SK-N-SH (cell line): ENCODE data around the gene ZNF512B.

Experiments used
- EP300 ChIP-seq, 2 experiments: IDR thresholded peaks; 2 replicates each; pipeline versions ENCODE4 v1.4.0 to v1.6.1; 2012; ENCODE audit warnings: borderline replicate concordance in 1 of 2, low read depth in 1 of 2, low read length in 1 of 2
- JUND ChIP-seq: IDR thresholded peaks from 2 replicates; pipeline ENCODE4 v1.4.0; 2012
- RAD21 ChIP-seq: IDR thresholded peaks from 2 replicates; pipeline ENCODE4 v1.6.1; 2012; ENCODE audit warnings: mild to moderate bottlenecking, low read length
- RFX5 ChIP-seq: IDR thresholded peaks from 2 replicates; pipeline ENCODE4 v1.6.1; 2012; ENCODE audit warnings: mild to moderate bottlenecking, improper control_type of control experiment, low read length
- RXRA ChIP-seq: IDR thresholded peaks from 2 replicates; pipeline ENCODE4 v1.4.0; 2012; ENCODE audit warnings: low read depth, mild to moderate bottlenecking, borderline replicate concordance
- SIN3A ChIP-seq: IDR thresholded peaks from 2 replicates; pipeline ENCODE4 v1.6.1; 2012; ENCODE audit warnings: low read depth, mild to moderate bottlenecking, low read length, moderate library complexity, borderline replicate concordance
- SMC3 ChIP-seq: IDR thresholded peaks from 2 replicates; pipeline ENCODE4 v1.6.1; 2012; ENCODE audit warnings: low read depth, low read length, improper control_type of control experiment
- TAF1 ChIP-seq: IDR thresholded peaks from 2 replicates; pipeline ENCODE4 v1.6.1; 2012; ENCODE audit warnings: low read depth, mild to moderate bottlenecking, low read length, moderate library complexity, borderline replicate concordance
- YY1 ChIP-seq: IDR thresholded peaks from 2 replicates; pipeline ENCODE4 v1.4.0; 2012; ENCODE audit warnings: low read depth, mild to moderate bottlenecking
- TF ChIP-seq, protein P1 (sequence below): fragments of 200-600 bp; sonication (generic); IDR thresholded peaks from 2 replicates; pipeline ENCODE4 v1.6.1; 2017; ENCODE audit warnings: antibody characterized with exemption, mild to moderate bottlenecking, moderate library complexity
- TF ChIP-seq, protein P2 (sequence below): fragments of 150-350 bp; IDR thresholded peaks from 2 replicates; pipeline ENCODE4 v1.6.1; 2016; ENCODE audit warnings: mild to moderate bottlenecking, low read depth, low read length

DNA sequence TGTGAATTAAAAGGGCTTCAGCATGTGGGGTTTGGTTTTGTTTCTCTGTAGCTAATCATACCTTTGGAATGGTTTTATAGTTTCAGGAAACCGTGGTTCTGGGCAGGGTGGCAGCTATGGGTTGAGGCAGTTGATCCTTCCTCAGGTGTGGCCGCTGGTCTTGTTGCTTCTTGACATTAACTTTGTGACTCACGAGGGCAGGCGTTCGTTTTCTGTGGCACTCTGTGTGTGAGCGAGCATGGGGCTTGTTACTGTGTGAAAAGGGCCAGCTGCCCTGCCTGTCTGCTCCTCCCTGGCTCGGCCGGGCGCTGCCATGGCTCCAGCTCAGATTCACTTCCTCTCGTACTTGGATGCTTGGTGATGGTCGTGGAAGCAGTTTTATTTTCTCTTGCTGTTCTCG is 58.6 kb downstream of the ZNF512B start:
- TF ChIP-seq, protein P1, sequence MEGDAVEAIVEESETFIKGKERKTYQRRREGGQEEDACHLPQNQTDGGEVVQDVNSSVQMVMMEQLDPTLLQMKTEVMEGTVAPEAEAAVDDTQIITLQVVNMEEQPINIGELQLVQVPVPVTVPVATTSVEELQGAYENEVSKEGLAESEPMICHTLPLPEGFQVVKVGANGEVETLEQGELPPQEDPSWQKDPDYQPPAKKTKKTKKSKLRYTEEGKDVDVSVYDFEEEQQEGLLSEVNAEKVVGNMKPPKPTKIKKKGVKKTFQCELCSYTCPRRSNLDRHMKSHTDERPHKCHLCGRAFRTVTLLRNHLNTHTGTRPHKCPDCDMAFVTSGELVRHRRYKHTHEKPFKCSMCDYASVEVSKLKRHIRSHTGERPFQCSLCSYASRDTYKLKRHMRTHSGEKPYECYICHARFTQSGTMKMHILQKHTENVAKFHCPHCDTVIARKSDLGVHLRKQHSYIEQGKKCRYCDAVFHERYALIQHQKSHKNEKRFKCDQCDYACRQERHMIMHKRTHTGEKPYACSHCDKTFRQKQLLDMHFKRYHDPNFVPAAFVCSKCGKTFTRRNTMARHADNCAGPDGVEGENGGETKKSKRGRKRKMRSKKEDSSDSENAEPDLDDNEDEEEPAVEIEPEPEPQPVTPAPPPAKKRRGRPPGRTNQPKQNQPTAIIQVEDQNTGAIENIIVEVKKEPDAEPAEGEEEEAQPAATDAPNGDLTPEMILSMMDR, result no peak
- TF ChIP-seq SIN3A (no peak), EP300 (IDR thresholded peaks at IDR 0.05; ENCODE audit: borderline replicate concordance in 1 of 2, low read depth in 1 of 2, low read length in 1 of 2) (no peak), JUND (no peak), SMC3 (no peak), TAF1 (no peak), RXRA (no peak), RAD21 (no peak), YY1 (no peak), RFX5 (no peak)
- TF ChIP-seq, protein P2, sequence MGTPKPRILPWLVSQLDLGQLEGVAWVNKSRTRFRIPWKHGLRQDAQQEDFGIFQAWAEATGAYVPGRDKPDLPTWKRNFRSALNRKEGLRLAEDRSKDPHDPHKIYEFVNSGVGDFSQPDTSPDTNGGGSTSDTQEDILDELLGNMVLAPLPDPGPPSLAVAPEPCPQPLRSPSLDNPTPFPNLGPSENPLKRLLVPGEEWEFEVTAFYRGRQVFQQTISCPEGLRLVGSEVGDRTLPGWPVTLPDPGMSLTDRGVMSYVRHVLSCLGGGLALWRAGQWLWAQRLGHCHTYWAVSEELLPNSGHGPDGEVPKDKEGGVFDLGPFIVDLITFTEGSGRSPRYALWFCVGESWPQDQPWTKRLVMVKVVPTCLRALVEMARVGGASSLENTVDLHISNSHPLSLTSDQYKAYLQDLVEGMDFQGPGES, result no peak
